Stimulated activated CD4-positive, alpha-beta T cell treated with anti-CD3 and anti-CD28 coated beads, Interleukin-4, amount 100 ng/mL, for 24 hours (primary cell): ENCODE results near the gene PAK3.

Experiments used
- DNase-seq: peaks from one replicate; pipeline ENCODE4 v3.0.0-alpha.2; 2020

Gene PAK3

GRCh38 chrX:111133389-111133788 is 37.4 kb downstream of the PAK3 start:
- no peak for DNase-seq

- DNase-seq: no peak
These were observed 49.9 kb downstream of the PAK3 start for GRCh38 chrX:111145878-111146277.

GRCh38 chrX:111151764-111152163 is 55.8 kb downstream of the PAK3 start:
- DNase-seq: no peak

DNA sequence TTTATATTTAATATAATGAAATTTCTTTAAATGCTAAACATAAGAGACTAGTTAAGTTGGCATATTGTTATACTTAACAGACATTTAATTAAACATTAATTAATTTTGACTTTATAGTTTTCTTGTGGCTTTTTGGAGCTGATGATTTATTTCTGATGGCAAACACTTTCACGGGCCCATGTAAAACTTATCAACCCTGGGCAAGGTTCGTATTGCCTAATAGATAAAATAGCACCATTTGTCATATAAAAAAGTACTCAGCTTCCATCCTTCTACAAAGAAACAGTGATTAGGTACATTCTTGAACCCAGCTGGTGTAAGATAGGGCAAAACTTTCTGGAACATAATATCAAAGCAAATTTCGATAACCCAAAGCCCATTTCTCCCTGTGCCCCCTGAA is 63.2 kb downstream of the PAK3 start:
- no peak for DNase-seq

GRCh38 chrX:111164728-111165127 is 68.7 kb downstream of the PAK3 start:
- no peak for DNase-seq

DNA sequence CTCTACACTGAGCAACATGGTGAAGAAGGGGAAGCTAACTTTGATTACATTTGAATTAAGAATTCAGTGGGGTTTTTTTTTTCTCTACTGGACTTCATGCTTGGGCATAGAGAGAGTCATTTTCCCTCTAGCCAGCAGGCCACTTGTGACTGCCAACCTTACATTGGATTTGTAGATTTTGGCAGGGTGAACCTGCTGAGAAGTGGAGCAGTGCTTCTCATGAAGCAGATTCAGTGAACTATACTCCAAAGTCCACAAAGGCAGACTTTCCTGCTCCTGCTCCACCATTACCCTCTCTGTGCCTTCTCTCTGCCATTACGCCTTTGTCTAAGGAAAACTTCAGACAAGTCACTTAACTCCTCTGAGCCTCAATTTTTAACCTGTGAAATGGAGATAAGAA is 69.9 kb downstream of the PAK3 start:
- no peak for DNase-seq

GRCh38 chrX:111167334-111167733 is 71.3 kb downstream of the PAK3 start:
- DNase-seq: no peak

DNA sequence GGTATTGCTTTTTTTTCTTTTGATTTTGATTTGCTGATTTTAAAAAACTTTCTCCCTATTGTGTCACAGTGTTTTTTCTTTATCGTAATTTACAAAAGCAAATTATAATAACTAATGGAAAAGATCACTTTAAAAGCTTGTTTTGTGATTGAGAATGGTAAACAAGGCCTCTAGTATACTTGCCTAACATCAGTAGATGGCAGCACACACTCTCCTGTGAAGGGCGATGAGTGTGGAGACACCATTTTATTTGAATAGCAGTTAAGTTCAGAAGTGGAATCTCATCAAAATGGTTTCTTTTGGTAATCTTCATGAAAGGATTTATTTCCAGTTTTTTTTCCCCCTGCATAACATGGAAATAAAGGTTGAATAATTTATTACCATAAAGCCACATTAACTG is 72.3 kb downstream of the PAK3 start:
- no peak for DNase-seq

GRCh38 chrX:111169141-111169540 is 73.2 kb downstream of the PAK3 start:
- DNase-seq: no peak

- no peak for DNase-seq
These were observed 74.0 kb downstream of the PAK3 start for GRCh38 chrX:111170017-111170416.

- no peak for DNase-seq
These were observed 84.8 kb downstream of the PAK3 start for GRCh38 chrX:111180750-111181240.

DNA sequence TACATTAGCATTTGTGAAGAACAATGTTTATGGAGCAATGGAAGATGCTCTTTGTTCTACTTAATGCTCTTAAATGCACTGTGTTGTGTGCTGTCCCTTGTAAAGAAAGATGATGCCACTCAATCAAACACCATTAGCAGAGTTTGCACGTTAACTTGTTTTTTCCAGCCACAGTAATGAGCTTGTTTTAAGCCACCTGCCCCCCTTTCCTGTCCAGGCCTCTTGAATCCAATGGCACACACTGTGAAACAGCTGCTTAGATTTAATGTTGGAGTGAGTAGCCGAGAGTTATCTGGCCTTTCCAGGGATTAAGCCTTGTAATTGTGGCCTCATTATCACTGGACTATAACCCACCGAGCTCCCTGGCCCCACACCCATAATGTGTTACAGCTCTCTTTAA is 86.0 kb downstream of the PAK3 start:
- DNase-seq: no peak

DNA sequence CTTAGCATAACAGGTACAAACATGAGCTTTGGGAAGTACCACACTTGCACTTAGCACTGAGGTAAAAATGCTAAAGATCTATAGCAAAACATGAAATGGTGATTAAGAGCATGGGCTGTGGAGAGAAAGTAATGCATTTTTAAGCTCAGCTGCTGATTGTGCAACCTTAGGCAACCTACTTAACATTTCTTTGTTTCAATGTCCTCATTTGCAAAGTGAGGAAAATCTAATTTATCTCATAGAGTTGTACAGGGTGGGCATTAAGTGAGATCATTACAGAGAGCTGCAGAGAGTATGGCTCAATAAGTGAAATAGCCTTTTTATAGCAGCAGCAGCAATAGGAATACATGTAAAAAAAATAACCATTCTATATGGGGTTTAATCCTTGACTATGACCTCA is 87.0 kb downstream of the PAK3 start:
- DNase-seq: no peak

DNA sequence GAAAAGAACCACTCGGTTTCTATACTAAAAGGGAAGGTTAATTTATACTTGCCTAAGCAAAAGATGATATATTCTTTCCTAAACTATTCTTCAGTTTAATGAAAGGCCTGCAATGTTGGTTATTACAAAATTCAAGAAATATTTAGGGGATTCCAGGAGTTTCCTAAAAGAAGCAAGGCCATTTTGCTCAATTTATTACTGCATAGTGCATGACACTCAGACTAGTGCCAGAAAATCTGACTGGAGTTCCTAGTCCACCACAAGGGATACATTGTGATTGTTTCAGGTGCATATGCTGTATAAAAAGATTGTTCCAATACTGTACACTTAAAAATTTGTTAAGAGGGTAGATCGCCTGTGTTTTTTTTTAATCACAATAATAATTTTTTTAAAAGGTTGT is 95.6 kb downstream of the PAK3 start:
- DNase-seq: no peak

DNA sequence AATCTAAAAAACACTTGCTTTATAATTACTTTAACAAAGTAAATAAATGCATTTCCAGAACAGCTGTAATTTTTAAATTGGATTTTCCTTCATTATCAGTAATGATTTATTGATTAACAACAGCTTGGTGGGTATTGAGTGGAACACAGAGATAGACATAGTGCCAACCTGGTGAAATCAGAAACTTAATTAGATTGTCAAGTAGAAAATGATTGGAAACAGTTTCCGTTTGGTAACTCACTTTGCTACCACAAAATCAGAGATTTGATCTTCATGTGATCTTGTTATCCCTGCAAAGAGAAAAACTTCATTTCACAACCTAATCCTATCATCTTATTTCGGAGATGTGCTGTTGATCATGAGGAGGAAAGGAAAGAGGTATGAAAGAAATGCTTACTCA is 103.5 kb downstream of the PAK3 start:
- DNase-seq: no peak

GRCh38 chrX:111200327-111200726 is 104.3 kb downstream of the PAK3 start:
- DNase-seq: no peak

DNA sequence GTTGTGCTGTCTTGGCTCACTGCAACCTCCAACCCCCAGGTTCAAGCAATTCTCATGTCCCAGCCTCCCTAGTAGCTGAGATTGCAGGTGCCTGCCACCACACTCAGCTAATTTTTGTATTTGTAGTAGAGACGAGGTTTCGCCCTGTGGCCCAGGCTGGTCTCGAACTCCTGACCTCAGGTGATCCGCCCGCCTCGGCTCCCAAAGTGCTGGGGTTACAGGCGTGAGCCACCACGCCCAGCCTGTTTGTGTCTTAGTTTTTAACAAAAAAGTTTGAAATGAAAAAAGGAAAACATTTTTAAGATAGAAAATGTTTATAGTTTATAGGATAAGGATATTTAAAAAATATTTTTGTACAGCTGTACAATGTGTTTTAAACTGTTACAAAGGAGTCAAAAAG is 111.9 kb downstream of the PAK3 start:
- no peak for DNase-seq

DNA sequence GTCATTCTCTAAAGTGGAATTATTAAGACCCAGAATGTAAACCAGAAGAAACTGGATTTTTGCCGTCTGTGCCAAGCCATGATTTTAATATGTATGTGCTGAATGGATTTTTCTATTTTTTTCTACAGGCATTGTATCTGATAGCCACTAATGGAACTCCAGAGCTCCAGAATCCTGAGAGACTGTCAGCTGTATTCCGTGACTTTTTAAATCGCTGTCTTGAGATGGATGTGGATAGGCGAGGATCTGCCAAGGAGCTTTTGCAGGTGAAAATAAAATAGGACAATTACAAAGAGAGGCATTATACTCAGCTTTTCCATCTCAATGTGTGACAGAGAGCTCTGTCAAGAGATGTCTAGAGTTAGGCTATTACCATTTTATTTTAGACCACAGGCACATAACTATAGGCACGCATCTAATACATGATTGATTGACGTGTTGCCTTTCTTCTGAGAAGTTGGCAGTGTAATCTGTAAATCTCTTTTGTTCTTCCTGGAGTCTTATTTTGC is 120.4 kb downstream of the PAK3 start:
- no peak for DNase-seq

DNA sequence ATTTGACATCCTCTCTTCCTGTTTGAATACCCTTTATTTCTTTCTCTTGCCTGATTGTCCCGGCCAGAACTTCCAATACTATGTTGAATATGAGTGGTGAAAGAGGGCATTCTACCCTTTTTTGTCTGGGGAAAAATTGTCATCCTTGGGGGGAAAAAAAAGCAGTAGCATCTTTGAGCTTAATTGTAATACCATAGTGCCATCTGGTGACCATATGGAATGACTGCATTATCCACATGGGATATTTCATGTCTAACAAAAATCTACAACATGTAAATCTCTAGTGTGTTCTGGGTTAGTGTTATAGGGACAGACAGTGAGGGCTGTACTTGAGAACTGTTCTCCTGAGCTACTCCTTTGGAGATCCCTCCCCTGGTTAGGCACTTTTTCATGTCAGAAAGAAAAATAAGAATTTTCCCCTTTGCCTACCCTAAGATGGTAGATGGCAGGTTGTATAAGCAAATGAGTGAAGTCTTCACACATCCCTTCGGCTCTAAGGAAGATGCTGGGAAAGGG is 148.3 kb downstream of the PAK3 start:
- no peak for DNase-seq

GRCh38 chrX:111254896-111255693 is 159.1 kb downstream of the PAK3 start:
- no peak for DNase-seq

DNA sequence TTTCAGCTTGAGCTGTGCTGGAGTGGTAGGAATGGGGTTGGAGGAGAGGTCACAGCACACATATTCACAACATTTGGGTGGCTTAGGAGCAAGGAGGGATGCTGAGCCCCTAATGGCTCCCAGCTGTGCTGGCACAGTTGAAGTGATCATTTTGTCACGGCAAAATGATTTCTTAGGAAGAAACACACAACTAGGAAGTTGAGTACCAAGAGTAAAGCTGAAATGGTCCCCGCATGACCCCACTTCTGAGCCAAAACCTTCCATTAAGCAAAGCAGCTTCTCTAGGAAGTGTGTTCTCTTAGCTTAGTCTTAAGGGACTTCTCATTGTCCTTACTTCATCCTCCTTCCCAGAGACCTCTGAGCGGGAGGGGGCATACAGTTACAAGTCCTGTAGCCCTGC is 161.7 kb downstream of the PAK3 start:
- no peak for DNase-seq

- no peak for DNase-seq
These were observed 163.6 kb downstream of the PAK3 start for GRCh38 chrX:111259559-111259958.

DNA sequence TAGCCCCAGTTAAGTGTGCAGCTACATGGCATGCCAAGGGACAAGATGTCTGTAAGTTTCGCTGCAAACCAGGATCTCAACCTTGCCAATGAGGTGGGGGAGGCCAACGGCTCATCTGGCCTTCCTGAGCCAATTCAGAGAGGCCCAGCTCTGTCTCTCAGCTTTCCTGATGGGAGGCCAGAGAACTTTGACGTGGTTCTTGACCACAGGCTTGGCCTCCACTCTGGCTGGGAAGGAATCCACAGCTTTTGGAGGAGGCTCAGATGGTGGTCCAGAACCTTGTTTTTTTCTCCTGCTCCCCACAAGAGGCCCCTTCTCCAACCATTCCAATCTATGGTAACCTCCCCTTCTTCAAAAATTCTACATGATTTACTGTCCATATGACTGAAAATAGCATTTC is 164.5 kb downstream of the PAK3 start:
- no peak for DNase-seq

DNA sequence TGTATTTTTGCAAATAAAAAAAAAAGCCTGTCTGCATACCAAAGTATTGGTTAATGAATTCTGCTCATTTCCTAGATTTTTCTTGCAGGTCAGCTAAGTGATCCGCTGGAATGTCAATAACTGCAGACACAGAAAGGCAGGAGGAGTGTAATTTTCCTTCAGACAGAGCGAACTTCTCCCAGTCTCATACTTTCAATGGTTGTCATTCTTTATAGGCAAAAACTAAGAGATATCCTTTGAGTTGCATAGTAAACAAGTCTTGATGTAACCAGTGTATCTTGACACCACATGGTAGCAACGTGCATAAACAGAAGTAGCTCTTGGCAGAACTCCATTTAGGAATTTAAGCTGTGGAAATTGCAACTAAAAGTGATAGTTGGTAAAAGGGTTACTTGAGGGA is 166.1 kb downstream of the PAK3 start:
- DNase-seq: no peak

GRCh38 chrX:111264385-111264784 is 168.4 kb downstream of the PAK3 start:
- DNase-seq: no peak
